ENCODE measurements around the gene ABCC1.

DNA sequence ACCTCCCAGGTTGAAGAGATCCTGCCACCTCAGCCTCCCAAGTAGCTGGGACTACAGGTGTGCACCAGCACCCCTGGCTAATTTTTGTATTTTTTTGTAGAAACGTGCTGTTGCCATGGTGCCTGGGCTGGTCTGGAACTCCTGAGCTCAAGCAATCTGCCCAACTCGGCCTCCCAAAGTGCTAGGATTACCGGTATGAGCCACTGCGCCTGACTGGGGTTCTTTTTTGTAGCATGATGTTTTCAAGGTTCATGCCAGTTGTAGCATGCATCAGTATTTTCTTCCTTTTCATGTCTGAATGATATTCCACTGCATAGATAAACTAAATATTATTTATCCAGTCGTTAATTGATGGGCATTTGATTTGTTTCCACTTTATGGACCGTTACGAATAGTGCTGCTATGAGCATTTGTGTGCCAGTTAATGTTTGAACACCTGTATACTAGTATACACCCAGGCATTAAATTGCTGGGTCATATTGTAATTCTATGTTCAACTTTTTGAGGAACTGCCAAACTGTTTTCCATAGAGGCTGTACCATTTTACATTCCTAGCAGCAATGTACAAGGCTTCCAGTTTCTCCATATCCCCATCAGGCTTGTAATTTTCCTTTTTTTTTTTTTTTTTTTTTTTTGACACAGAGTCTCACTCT lies 36.2 kb upstream of the ABCC1 start:
- TF ChIP-seq, protein P1, sequence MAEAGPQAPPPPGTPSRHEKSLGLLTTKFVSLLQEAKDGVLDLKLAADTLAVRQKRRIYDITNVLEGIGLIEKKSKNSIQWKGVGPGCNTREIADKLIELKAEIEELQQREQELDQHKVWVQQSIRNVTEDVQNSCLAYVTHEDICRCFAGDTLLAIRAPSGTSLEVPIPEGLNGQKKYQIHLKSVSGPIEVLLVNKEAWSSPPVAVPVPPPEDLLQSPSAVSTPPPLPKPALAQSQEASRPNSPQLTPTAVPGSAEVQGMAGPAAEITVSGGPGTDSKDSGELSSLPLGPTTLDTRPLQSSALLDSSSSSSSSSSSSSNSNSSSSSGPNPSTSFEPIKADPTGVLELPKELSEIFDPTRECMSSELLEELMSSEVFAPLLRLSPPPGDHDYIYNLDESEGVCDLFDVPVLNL (CRISPR knock-in tag; IDR thresholded peaks at IDR 0.05; ENCODE audit: borderline replicate concordance, low read depth), result no peak
- TF ChIP-seq, protein P2, sequence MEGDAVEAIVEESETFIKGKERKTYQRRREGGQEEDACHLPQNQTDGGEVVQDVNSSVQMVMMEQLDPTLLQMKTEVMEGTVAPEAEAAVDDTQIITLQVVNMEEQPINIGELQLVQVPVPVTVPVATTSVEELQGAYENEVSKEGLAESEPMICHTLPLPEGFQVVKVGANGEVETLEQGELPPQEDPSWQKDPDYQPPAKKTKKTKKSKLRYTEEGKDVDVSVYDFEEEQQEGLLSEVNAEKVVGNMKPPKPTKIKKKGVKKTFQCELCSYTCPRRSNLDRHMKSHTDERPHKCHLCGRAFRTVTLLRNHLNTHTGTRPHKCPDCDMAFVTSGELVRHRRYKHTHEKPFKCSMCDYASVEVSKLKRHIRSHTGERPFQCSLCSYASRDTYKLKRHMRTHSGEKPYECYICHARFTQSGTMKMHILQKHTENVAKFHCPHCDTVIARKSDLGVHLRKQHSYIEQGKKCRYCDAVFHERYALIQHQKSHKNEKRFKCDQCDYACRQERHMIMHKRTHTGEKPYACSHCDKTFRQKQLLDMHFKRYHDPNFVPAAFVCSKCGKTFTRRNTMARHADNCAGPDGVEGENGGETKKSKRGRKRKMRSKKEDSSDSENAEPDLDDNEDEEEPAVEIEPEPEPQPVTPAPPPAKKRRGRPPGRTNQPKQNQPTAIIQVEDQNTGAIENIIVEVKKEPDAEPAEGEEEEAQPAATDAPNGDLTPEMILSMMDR (IDR thresholded peaks at IDR 0.05), result no peak
- TF ChIP-seq RELA (CRISPR knock-in tag; IDR thresholded peaks at IDR 0.05; ENCODE audit: borderline replicate concordance), result no peak
- no peak for TF ChIP-seq EMX1 (CRISPR knock-in tag; IDR thresholded peaks at IDR 0.05)
- no peak for TF ChIP-seq FOXK1 (CRISPR knock-in tag; IDR thresholded peaks at IDR 0.05)
- TF ChIP-seq, protein P3, sequence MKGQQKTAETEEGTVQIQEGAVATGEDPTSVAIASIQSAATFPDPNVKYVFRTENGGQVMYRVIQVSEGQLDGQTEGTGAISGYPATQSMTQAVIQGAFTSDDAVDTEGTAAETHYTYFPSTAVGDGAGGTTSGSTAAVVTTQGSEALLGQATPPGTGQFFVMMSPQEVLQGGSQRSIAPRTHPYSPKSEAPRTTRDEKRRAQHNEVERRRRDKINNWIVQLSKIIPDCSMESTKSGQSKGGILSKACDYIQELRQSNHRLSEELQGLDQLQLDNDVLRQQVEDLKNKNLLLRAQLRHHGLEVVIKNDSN (CRISPR knock-in tag; IDR thresholded peaks at IDR 0.05), result no peak

Data from WTC11 (cell line).